Measurements from ENCODE around the gene GPR83.
"Not testable (repeated sequence)": the region's sequence is repeated elsewhere in the genome, so short reads cannot be mapped to it uniquely, and the experiment has no call there.

GPR83 gene

GRCh38 chr11:94391937-94392336, 9.3 kb downstream of the GPR83 start:
- DNase-seq (ENCODE audit: low read depth); H3K4me3 ChIP-seq (ENCODE audit: low read depth, low read length): not testable (repeated sequence)

- no peak for DNase-seq (ENCODE audit: low read depth)
- no peak overlapping the region for H3K4me3 ChIP-seq (ENCODE audit: low read depth, low read length)
Measured at GRCh38 chr11:94379613-94380012, 21.6 kb downstream of the GPR83 start.

DNA sequence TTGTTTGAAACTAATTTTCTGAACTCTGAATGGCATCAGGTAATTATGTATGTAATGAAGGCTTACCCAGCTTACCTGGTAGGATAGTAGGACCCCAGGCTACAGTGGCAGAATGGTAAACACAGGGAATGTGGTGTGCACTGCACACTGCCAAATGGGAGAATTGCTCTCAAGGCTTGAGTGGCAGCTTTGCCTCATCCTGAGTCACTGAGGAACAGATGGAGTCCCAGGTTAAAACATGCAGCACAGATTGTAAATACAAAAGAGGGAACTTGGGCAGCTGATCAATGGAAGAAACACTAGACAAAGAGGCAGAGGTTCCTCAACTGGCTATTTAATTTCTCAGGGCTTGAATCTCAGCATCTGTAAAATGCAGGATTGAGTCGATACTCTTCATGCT, 24.4 kb downstream of the GPR83 start:
- no peak overlapping the region for H3K4me3 ChIP-seq (ENCODE audit: low read depth, low read length)
- no peak for DNase-seq (ENCODE audit: low read depth)

GRCh38 chr11:94370576-94370975, 30.6 kb downstream of the GPR83 start:
- not testable (repeated sequence) for H3K4me3 ChIP-seq (ENCODE audit: low read depth, low read length); DNase-seq (ENCODE audit: low read depth)

- H3K4me3 ChIP-seq (ENCODE audit: low read depth, low read length); DNase-seq (ENCODE audit: low read depth): not testable (repeated sequence)
Measured at GRCh38 chr11:94350850-94351563, 50.2 kb downstream of the GPR83 start.

- not testable (repeated sequence) for DNase-seq (ENCODE audit: low read depth); H3K4me3 ChIP-seq (ENCODE audit: low read depth, low read length)
Measured at GRCh38 chr11:94346311-94346710, 54.9 kb downstream of the GPR83 start.

GRCh38 chr11:94343495-94343894, 57.7 kb downstream of the GPR83 start:
- no peak overlapping the region for H3K4me3 ChIP-seq (ENCODE audit: low read depth, low read length)
- no peak for DNase-seq (ENCODE audit: low read depth)

GRCh38 chr11:94342250-94342649, 59.0 kb downstream of the GPR83 start:
- no peak overlapping the region for H3K4me3 ChIP-seq (ENCODE audit: low read depth, low read length)
- DNase-seq (ENCODE audit: low read depth) = no peak

DNA sequence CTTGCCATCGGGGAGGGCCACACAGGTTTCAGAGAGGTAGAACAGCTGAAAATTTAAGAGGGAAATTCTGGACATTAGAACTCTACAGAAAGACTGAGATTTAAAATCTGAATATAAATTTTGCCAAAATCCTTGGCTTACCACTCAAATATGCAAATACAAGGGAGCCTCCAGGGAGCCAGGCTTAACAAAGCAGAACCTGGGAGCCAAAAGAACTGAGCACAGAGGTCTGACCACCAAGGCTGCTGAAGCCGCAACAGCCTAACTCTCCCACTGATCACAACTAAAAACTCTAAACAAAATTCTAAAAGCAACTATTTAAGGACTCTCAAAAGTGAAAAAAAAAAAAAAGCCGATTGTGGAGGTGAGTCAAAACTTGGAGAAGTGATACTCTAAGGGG, 62.6 kb downstream of the GPR83 start:
- no peak overlapping the region for H3K4me3 ChIP-seq (ENCODE audit: low read depth, low read length)
- no peak for DNase-seq (ENCODE audit: low read depth)

DNA sequence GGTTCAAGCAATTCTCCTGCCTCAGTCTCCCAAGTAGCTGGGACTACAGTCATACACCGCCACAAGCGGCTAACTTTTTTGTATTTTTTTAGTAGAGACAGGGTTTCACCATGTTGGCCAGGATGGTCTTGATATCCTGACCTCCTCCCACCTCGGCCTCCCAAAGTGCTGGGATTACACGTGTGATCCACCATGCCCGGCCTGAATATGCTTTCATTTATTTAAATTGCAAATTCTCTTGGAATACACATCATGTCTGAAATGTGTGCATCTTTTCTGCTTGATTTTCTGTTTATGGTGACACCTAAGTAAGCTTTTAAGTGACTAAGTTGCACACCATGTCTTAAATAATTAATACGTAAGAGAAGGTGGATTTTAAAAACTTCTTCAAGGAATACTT, 65.2 kb downstream of the GPR83 start:
- no peak overlapping the region for H3K4me3 ChIP-seq (ENCODE audit: low read depth, low read length)
- no peak for DNase-seq (ENCODE audit: low read depth)

DNA sequence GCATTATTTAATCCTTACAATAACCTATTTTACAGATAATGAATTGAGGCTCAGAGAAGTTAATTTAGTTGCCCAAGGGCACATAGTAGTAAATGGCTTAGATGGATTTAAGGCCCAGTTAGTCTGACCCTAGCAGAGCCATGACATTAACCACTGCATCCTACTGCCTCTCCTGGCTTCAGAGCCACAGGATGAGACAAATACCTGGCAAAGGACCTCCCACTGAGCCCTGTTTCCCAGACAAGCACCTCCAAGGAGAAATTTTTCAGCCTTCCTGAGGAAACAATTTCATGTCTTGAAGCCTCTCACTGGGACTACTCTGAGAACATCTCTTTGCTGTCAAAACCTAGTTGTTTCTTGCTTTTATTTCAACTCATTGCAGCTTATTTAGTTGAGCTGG, 68.4 kb downstream of the GPR83 start:
- H3K4me3 ChIP-seq (ENCODE audit: low read depth, low read length) = no peak overlapping the region
- no peak for DNase-seq (ENCODE audit: low read depth)

DNA sequence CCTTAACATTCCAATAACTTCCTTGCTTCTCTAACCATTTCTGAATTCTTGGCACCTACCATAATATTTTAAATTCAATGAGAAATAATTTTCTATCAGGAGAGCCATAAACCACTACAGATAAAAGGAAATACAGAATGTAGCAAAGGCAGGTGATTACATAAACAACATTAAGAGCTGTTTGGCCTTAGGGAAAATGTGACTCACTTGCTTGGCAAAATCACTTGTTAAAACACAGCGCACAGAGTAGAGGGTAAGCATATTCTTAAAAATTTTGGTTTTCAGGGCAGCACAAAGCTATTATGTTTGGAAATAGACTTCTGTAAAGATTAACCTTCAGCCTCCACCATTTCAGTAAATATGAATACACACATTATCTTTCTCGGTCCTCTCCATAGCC, 70.4 kb downstream of the GPR83 start:
- no peak for DNase-seq (ENCODE audit: low read depth)
- H3K4me3 ChIP-seq (ENCODE audit: low read depth, low read length) = no peak overlapping the region

DNA sequence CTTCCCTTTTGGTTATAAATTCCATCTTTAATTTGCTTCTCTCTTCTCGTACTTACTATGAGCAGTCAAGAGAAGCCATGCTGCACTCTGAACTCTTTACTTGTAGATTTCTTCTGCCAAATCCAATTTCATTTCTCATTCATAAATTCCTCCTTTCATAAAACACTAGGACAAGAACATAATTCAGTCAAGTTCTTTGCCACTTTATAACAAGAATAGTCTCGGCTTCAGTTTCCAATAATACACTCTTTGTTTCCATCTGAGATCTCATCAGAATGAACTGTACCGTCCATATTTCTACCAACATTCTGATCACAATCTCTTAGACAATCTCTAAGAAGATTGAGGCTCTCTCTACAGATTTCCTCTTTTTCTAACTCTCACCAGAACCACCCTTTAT, 71.7 kb downstream of the GPR83 start:
- no peak for DNase-seq (ENCODE audit: low read depth)
- H3K4me3 ChIP-seq (ENCODE audit: low read depth, low read length) = no peak overlapping the region

DNA sequence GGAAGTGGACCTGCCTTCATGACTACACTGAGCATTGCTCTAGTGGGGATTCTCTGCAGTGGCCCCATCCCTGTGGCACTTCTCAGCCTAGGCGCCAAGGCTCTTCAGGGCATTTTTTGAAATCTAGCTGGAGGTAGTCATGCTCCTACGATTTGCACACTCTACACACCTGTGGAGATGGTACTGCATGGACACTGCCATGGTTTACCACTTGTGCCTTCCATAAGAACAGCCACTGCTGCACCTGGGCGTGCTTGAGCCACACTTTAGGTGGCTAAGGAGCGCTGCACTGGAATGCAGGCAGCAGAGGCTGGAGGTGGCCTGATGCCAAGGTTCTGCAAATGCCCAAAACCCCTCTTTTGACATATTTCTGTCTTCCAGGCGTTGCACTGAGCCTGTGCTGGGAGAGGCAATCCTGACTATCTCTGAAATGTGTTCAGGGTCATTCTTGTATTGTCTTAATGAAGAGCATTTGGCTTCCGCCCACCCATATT, 72.6 kb downstream of the GPR83 start:
- DNase-seq (ENCODE audit: low read depth) = no peak

More for the DNA sequence above, 72.6 kb downstream of the GPR83 start:
- H3K4me3 ChIP-seq (ENCODE audit: low read depth, low read length) = no peak overlapping the region
